Neural progenitor cell (in vitro differentiated cells): Measurements from ENCODE around the gene ZKSCAN8.

Source experiments
- EZH2 ChIP-seq: fragments of 200-600 bp; sonication (generic); IDR thresholded peaks from 2 replicates; pipeline ENCODE4 v1.6.1; 2017; ENCODE audit warnings: antibody characterized with exemption, mild to moderate bottlenecking, moderate library complexity
- TF ChIP-seq, protein P1 (sequence below): fragments of 200-600 bp; sonication (generic); IDR thresholded peaks from 2 replicates; pipeline ENCODE4 v1.5.1; 2017; ENCODE audit warnings: antibody characterized with exemption, mild to moderate bottlenecking

GRCh38 chr6:28105245-28105639 lies 36.4 kb upstream of the ZKSCAN8 start:
- TF ChIP-seq, protein P1, sequence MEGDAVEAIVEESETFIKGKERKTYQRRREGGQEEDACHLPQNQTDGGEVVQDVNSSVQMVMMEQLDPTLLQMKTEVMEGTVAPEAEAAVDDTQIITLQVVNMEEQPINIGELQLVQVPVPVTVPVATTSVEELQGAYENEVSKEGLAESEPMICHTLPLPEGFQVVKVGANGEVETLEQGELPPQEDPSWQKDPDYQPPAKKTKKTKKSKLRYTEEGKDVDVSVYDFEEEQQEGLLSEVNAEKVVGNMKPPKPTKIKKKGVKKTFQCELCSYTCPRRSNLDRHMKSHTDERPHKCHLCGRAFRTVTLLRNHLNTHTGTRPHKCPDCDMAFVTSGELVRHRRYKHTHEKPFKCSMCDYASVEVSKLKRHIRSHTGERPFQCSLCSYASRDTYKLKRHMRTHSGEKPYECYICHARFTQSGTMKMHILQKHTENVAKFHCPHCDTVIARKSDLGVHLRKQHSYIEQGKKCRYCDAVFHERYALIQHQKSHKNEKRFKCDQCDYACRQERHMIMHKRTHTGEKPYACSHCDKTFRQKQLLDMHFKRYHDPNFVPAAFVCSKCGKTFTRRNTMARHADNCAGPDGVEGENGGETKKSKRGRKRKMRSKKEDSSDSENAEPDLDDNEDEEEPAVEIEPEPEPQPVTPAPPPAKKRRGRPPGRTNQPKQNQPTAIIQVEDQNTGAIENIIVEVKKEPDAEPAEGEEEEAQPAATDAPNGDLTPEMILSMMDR = no peak
- no peak for TF ChIP-seq EZH2
